Fibroblast of skin of left biceps (primary cell): ENCODE data around the gene CEP85.
"Not testable (repeated sequence)": the region's sequence is repeated elsewhere in the genome, so short reads cannot be mapped to it uniquely, and the experiment has no call there.

Experiments
- DNase-seq, 2 experiments: peaks; one replicate each; pipeline ENCODE4 v3.0.0-alpha.2; 2013; ENCODE audit warnings: low read depth in 2 of 2

Gene CEP85

GRCh38 chr1:26290122-26290881 lies 56.3 kb downstream of the CEP85 start:
- no peak for DNase-seq

GRCh38 chr1:26290882-26291261 lies 56.9 kb downstream of the CEP85 start:
- no peak for DNase-seq

DNA sequence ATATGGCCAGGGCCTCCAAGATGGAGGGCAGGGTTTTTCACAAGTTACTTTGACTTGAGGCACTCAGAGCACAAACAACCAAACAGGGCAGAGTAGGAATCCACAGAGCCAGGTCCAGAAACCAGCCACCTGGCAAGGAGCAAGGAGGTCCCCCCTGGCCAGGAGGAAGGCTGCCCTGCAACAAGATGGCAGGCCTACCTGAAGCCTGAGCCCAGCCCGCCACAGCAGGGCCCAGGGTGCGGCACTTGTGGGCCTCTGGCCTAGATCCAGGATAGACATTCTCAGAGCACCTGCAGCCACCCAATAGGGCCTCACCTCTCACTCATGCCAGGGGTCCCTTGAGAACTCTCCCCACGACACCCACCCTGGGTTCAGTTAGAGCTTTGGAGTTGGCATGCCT lies 57.4 kb downstream of the CEP85 start:
- no peak for DNase-seq

- DNase-seq, result no peak
Measured at GRCh38 chr1:26291939-26292338, 57.9 kb downstream of the CEP85 start.

GRCh38 chr1:26292735-26293134 lies 58.7 kb downstream of the CEP85 start:
- DNase-seq, result not testable (repeated sequence)

GRCh38 chr1:26293911-26294463 lies 60.0 kb downstream of the CEP85 start:
- DNase-seq, result no peak

- DNase-seq, result no peak
Measured at GRCh38 chr1:26295194-26296138, 61.5 kb downstream of the CEP85 start.

DNA sequence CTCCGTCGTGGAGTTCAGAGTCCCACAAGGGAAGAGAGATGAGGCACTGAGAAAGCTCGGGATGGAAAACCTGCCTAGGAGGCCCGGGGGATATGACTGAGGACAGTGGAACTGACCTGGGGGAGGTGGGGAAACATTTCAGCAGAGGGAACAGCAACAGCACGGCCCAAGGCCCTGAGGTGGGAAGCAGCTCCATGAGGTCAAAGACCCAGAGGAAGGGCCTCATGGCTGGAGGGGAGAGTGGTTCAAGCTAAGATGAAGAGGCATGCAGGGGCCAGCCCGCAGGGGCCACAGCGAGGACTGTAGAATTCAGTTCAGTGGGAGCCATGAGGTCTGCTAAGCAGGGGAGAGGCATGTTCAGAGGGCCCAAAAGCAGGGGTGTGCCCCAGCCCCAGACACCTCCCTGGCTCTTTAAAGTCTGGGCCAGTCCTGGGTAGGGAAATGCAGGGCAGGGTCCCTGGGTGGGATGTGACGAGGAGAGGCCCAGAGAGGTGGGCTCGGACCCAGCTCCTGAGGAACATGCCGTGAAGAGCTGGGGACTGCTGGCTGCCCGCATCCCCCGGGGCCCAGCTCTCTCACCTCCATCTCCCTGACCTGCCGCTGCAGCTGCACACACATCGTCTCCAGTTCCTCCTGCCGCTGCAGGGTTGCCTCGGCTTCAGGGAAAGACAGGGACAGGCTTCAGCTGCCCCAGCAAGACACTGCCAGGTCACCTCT lies 62.5 kb downstream of the CEP85 start:
- no peak for DNase-seq

DNA sequence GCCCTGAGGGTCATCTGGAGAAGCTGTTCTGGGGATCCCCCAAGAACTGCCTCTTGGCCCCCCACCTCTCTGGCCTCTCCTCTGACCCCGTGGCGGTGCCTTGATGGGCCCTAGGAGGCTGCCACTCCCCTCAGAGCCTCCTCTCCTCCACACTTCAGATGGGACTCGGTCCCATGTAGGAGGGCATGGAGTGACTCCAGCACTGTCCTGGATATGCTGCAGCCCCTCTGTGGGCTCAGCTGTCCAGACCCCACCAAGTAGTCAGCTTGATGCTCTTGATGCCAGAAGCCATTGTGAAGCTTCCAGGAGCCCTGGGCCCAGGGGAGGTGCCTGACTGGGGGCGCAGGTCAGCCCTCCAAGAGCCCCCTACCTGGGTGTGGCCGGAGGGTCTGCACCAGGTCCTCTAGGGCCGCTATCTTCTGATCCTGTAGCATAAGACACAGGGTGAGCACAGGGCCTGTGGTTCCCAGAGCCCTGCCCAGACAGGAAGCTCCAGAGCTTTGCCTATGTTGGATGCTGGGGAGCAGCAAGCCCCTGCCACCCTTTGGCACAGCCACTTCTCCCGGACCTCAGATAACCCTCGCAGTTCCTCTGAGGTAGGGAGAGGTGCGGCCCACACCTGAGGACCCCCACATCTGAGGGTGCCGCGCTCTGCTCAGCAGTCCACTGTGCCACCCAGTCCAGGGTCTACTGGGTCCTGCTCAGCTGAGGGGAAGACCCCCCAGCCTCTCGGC lies 63.2 kb downstream of the CEP85 start:
- no peak for DNase-seq

DNA sequence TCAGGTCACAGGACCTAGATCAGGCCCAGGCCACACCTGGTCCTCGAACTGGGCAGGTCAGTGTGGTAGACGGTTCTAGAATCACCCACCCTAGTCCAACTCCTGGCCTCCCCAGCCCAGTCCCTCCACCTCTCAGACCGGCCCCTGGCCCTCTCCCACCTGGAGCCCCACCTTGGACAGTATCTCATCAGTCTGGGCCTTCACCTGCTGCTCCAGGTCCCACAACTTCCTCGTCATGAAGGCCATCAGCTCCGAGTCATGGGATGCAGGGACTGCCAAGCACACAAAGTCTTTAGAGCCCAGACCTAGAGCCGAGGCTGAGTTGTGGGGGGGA lies 63.8 kb downstream of the CEP85 start:
- no peak for DNase-seq

DNA sequence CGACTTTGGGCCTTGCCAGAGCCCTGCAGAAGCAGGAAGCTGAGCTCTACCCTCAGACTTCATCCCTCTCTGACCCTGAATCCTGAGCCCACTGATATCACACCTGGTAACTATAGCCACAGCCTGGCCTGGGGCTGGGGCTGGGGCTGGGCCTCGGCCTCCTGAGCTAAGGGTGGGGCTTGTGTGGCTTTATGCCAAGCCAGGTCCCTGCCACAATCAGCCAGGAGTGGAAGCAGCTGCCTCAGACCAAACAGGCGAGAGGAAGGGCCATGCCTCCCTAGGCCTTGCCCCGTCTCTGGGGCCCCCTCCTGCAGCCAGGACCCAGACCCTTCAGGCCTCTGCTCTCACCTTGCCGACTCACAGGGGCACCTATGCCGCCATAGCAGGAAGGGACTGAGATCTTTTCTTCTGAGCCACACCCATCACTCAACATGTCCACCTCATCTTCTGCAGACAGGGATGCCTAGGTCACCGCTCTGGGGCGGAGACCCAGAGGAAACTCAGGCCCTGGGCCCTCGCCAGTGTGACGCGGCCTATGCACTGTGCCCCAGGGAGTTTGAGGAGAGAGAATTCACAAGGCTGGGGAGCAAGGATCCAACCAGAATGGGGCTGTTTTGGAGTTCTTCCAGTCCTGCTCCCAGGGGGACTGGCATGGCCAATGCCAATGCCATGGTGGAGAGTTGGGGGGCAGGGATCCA lies 66.7 kb downstream of the CEP85 start:
- DNase-seq, result no peak

- no peak for DNase-seq
Measured at GRCh38 chr1:26302733-26303405, 68.9 kb downstream of the CEP85 start.

GRCh38 chr1:26305667-26306289 lies 71.8 kb downstream of the CEP85 start:
- DNase-seq, result no peak

DNA sequence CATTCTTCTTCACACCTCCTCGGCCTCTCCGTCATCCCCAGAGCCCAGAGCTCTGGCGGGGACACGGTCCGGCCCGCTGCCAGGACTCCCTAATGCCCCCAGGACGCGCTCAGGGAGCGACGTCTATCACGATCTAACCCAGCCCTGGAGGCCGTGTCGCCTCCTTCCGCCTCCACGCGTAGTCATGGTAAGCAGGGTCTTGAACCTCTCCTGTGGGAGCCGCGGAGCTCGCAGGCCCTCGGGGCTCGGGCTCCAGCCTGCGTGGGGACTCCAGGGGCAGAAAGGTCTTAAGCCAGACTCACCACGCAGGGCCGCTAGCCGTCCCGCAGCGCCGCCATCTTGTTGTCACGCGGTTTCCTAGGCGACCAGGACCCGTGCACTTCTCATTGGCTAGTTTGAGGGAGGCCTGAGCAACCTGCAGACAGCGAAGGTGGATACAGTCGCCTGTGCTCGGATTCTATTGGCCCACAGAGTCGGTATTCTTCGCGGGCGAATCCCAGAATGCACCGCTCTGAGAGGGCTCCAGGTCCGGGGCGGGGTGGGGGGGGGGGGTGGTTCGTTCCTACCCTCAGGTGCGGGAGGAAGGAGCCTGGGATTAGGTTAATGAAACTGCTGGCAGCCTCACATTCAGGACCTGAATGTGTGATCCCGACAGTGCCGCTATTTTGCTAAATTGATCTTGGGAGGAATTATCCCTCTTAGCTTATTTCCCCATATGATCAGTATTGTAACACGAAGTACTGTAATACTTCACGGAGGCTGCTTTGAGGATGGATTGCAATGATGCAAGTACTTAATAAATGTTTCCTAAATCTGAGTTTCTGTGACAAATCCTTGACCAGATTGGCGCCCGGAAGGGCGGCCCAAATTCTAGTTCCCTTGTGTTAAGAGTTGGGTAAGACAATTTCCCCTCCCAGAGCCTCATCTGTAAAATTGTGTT lies 72.6 kb downstream of the CEP85 start, which contains the start of gene UBXN11:
Gene UBXN11, minus strand, starts transcription at position 347 of the 940 bp plus-strand sequence. CDS start 3,753 bp downstream, outside the sequence.
- peak; percentile 75 to 78 for DNase-seq

DNA sequence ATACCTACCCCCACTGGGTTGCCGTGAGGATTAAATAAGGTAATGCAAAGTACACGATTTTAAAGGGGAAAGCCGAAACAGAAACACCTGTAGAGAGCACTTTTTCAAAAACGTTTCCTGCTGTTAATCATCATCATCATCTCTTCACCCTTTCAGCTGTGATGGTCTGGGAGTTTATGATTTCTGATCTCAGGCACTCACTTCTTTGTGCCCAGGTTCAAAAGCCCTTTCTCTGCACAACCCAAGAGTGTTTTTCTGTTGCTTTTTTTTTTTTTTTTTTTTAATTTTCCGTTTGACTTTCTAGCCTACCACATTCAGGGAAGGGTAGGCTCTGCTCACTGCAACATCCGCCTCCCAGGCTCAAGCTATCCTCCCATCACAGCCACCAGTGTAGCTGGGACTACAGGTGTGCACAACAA lies 73.4 kb downstream of the CEP85 start:
- no peak for DNase-seq

- DNase-seq, result not testable (repeated sequence)
Measured at GRCh38 chr1:26307966-26308899, 74.2 kb downstream of the CEP85 start.

DNA sequence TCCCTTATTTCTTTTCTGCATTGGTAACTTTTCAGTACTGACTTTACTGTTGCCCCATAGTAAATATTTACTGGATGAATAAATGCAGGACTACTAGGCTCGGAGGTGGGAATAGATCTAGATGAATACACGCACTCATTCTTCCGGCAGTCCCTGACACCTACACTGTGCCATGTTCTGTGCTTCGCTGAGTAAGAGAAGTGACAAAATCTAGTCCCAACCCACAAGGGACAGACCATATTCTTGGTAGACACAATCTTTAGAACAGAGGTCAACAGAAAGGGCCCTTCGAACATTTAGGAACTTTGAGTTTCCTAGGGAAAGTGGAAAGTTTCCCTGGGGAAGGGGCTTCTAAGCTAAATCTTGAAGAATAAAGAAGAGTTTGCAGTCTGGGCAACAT lies 80.5 kb downstream of the CEP85 start:
- no peak for DNase-seq
